ENCODE results near the gene ZNF692.
"Not testable (repeated sequence)": the region's sequence is repeated elsewhere in the genome, so short reads cannot be mapped to it uniquely, and the experiment has no call there.

Gene ZNF692

GRCh38 chr1:248803501-248803900 lies 55.4 kb downstream of the ZNF692 start:
- H3K9me3 ChIP-seq (ENCODE audit: control insufficient read depth, insufficient read depth, low read depth, low read length): peaks cover 15% of the 10 kb centered on the region; the same call in 1 of the 2 replicates
- H3K4me1 ChIP-seq (ENCODE audit: control insufficient read depth, insufficient read depth, low read length); H3K4me3 ChIP-seq (ENCODE audit: low read depth, low read length); H3K27me3 ChIP-seq (ENCODE audit: control insufficient read depth, insufficient read depth, low read length); H3K36me3 ChIP-seq (ENCODE audit: control insufficient read depth, insufficient read depth, low read length); H3K9ac ChIP-seq (ENCODE audit: low read length); H3K27ac ChIP-seq (ENCODE audit: low read depth, low read length): not testable (repeated sequence)

- H3K36me3 ChIP-seq (ENCODE audit: control insufficient read depth, insufficient read depth, low read length): no peaks in the 10 kb centered on the region
- no peaks in the 10 kb centered on the region for H3K27me3 ChIP-seq (ENCODE audit: control insufficient read depth, insufficient read depth, low read length)
- H3K9me3 ChIP-seq (ENCODE audit: control insufficient read depth, insufficient read depth, low read depth, low read length): peaks cover 15% of the 10 kb centered on the region; the same call in 1 of the 2 replicates
- H3K4me3 ChIP-seq (ENCODE audit: low read depth, low read length): no peak overlapping the region
- H3K9ac ChIP-seq (ENCODE audit: low read length): no peak overlapping the region
- H3K4me1 ChIP-seq (ENCODE audit: control insufficient read depth, insufficient read depth, low read length): no peaks in the 10 kb centered on the region
- H3K27ac ChIP-seq (ENCODE audit: low read depth, low read length): no peak overlapping the region
Measured at GRCh38 chr1:248802454-248802853, 56.4 kb downstream of the ZNF692 start.

- H3K4me1 ChIP-seq (ENCODE audit: control insufficient read depth, insufficient read depth, low read length): no peaks in the 10 kb centered on the region
- no peaks in the 10 kb centered on the region for H3K36me3 ChIP-seq (ENCODE audit: control insufficient read depth, insufficient read depth, low read length)
- H3K27me3 ChIP-seq (ENCODE audit: control insufficient read depth, insufficient read depth, low read length): no peaks in the 10 kb centered on the region
- H3K9me3 ChIP-seq (ENCODE audit: control insufficient read depth, insufficient read depth, low read depth, low read length): peaks cover 12% of the 10 kb centered on the region; the same call in 1 of the 2 replicates
- no peak overlapping the region for H3K27ac ChIP-seq (ENCODE audit: low read depth, low read length)
- H3K4me3 ChIP-seq (ENCODE audit: low read depth, low read length): no peak overlapping the region
- no peak overlapping the region for H3K9ac ChIP-seq (ENCODE audit: low read length)
Measured at GRCh38 chr1:248800459-248800858, 58.4 kb downstream of the ZNF692 start.

All from HUES6 (cell line).